ENCODE results near the gene TRERF1.

TRERF1 gene

GRCh38 chr6:42396720-42397119 lies 55.0 kb downstream of the TRERF1 start:
- Histone ChIP-seq H3K27ac (no peak overlapping the region), H3K4me3 (ENCODE audit: low read depth, low read length) (no peak overlapping the region), H3K36me3 (replicated peaks) (no peaks in the 10 kb centered on the region), H3K27me3 (replicated peaks) (no peaks in the 10 kb centered on the region)
- TF ChIP-seq CTCF (IDR thresholded peaks at IDR 0.05; ENCODE audit: low read depth, low read length, missing control alignments) = peak; percentile 14
- in situ Hi-C loops (cut with HindIII; ENCODE audit: low pct_ligation_motif_present, low sequenced_read_pairs) = no loop called here
- DNase-seq = no peak

- TF ChIP-seq CTCF (IDR thresholded peaks at IDR 0.05; ENCODE audit: low read depth, low read length, missing control alignments) = no peak
- Histone ChIP-seq H3K4me3 (ENCODE audit: low read depth, low read length) (no peak overlapping the region), H3K36me3 (replicated peaks) (no peaks in the 10 kb centered on the region), H3K27ac (no peak overlapping the region), H3K27me3 (replicated peaks) (no peaks in the 10 kb centered on the region)
- in situ Hi-C loops (cut with HindIII; ENCODE audit: low pct_ligation_motif_present, low sequenced_read_pairs) = no loop called here
- DNase-seq = no peak
Measured at GRCh38 chr6:42394881-42395620, 56.7 kb downstream of the TRERF1 start.

GRCh38 chr6:42394151-42394550 lies 57.6 kb downstream of the TRERF1 start:
- Histone ChIP-seq H3K27me3 (replicated peaks) (no peaks in the 10 kb centered on the region), H3K4me3 (ENCODE audit: low read depth, low read length) (no peak overlapping the region), H3K27ac (no peak overlapping the region), H3K36me3 (replicated peaks) (no peaks in the 10 kb centered on the region)
- TF ChIP-seq CTCF (IDR thresholded peaks at IDR 0.05; ENCODE audit: low read depth, low read length, missing control alignments) = no peak
- in situ Hi-C loops (cut with HindIII; ENCODE audit: low pct_ligation_motif_present, low sequenced_read_pairs) = no loop called here
- no peak for DNase-seq

- Histone ChIP-seq H3K4me3 (ENCODE audit: low read depth, low read length) (no peak overlapping the region), H3K36me3 (replicated peaks) (no peaks in the 10 kb centered on the region), H3K27me3 (replicated peaks) (no peaks in the 10 kb centered on the region), H3K27ac (no peak overlapping the region)
- in situ Hi-C loops (cut with HindIII; ENCODE audit: low pct_ligation_motif_present, low sequenced_read_pairs) = no loop called here
- no peak for DNase-seq
- TF ChIP-seq CTCF (IDR thresholded peaks at IDR 0.05; ENCODE audit: low read depth, low read length, missing control alignments) = no peak
Measured at GRCh38 chr6:42393339-42393738, 58.4 kb downstream of the TRERF1 start.

GRCh38 chr6:42392833-42393232 lies 58.9 kb downstream of the TRERF1 start:
- Histone ChIP-seq H3K27ac (no peak overlapping the region), H3K4me3 (ENCODE audit: low read depth, low read length) (no peak overlapping the region), H3K36me3 (replicated peaks) (no peaks in the 10 kb centered on the region), H3K27me3 (replicated peaks) (no peaks in the 10 kb centered on the region)
- in situ Hi-C loops (cut with HindIII; ENCODE audit: low pct_ligation_motif_present, low sequenced_read_pairs) = no loop called here
- DNase-seq = no peak
- TF ChIP-seq CTCF (IDR thresholded peaks at IDR 0.05; ENCODE audit: low read depth, low read length, missing control alignments) = no peak

GRCh38 chr6:42391441-42391840 lies 60.3 kb downstream of the TRERF1 start:
- no peak overlapping the region for H3K27ac ChIP-seq
- TF ChIP-seq CTCF (IDR thresholded peaks at IDR 0.05; ENCODE audit: low read depth, low read length, missing control alignments) = no peak
- no peaks in the 10 kb centered on the region for H3K36me3 ChIP-seq (replicated peaks)
- DNase-seq = no peak
- H3K27me3 ChIP-seq (replicated peaks) = no peaks in the 10 kb centered on the region
- H3K4me3 ChIP-seq (ENCODE audit: low read depth, low read length) = no peak overlapping the region
- in situ Hi-C loops (cut with HindIII; ENCODE audit: low pct_ligation_motif_present, low sequenced_read_pairs) = no loop called here
